Neuronal stem cell (in vitro differentiated cells): ENCODE results near the gene ZDHHC16.

ENCODE experiments used
- DNase-seq: peaks from one replicate; pipeline ENCODE4 v3.0.0-alpha.2; 2013; ENCODE audit warnings: low spot score
- H2AFZ ChIP-seq: one replicate; pipeline ENCODE4 v1.6.1; 2013; ENCODE audit warnings: mild to moderate bottlenecking, low read length, inconsistent platforms
- H2AK5ac ChIP-seq: 2 replicates; pipeline ENCODE4 v1.6.1; 2013; ENCODE audit warnings: low read depth, mild to moderate bottlenecking, inconsistent platforms, low read length, moderate library complexity, mixed read lengths
- H2BK120ac ChIP-seq: 2 replicates; pipeline ENCODE4 v1.6.1; 2013; ENCODE audit warnings: low read depth, mild to moderate bottlenecking, inconsistent platforms, low read length, moderate library complexity, mixed read lengths
- H2BK12ac ChIP-seq: one replicate; pipeline ENCODE4 v1.6.1; 2013; ENCODE audit warnings: low read length, inconsistent platforms
- H2BK15ac ChIP-seq: 2 replicates; pipeline ENCODE4 v1.6.1; 2013; ENCODE audit warnings: mild to moderate bottlenecking, low read length, inconsistent platforms, mixed read lengths
- H2BK5ac ChIP-seq: one replicate; pipeline ENCODE4 v1.6.1; 2013; ENCODE audit warnings: inconsistent platforms, mild to moderate bottlenecking, low read length, moderate library complexity
- H3K14ac ChIP-seq: one replicate; pipeline ENCODE4 v1.6.1; 2013; ENCODE audit warnings: low read length, inconsistent platforms
- H3K18ac ChIP-seq: 2 replicates; pipeline ENCODE4 v1.6.1; 2013; ENCODE audit warnings: low read length, inconsistent platforms
- H3K23ac ChIP-seq: 2 replicates; pipeline ENCODE4 v1.6.1; 2013; ENCODE audit warnings: low read depth, mild to moderate bottlenecking, mixed read lengths, low read length, inconsistent platforms; ENCODE audit not compliant: poor library complexity
- H3K27ac ChIP-seq: replicated peaks from 3 replicates; pipeline ENCODE4 v1.5.1; 2013; ENCODE audit warnings: low read length, inconsistent platforms
- H3K27me3 ChIP-seq, 3 experiments: 2 replicates each; pipeline ENCODE4 v1.6.1; 2013; ENCODE audit warnings: low read length in 3 of 3, mild to moderate bottlenecking in 2 of 3, inconsistent platforms in 1 of 3, low read depth in 1 of 3, mixed read lengths in 1 of 3, moderate library complexity in 1 of 3; ENCODE audit not compliant: control insufficient read depth in 3 of 3, insufficient read depth in 3 of 3
- H3K36me3 ChIP-seq, 2 donors: replicated peaks in 1 of 2; 2 replicates each; pipeline ENCODE4 v1.6.1; 2013; ENCODE audit warnings: low read length in 2 of 2; ENCODE audit not compliant: control insufficient read depth in 2 of 2, insufficient read depth in 2 of 2
- H3K4ac ChIP-seq: 2 replicates; pipeline ENCODE4 v1.6.1; 2013; ENCODE audit warnings: inconsistent platforms, mild to moderate bottlenecking, low read length, moderate library complexity
- H3K4me1 ChIP-seq, 2 donors: 1 replicate in 1 of 2; 2 replicates in 1 of 2; pipeline ENCODE4 v1.6.1; 2013; ENCODE audit warnings: low read length in 2 of 2, low read depth in 1 of 2; ENCODE audit not compliant: control insufficient read depth in 2 of 2, insufficient read depth in 1 of 2
- H3K4me2 ChIP-seq: one replicate; pipeline ENCODE4 v1.6.1; 2013; ENCODE audit warnings: mild to moderate bottlenecking, low read length, inconsistent platforms; ENCODE audit not compliant: insufficient read depth, poor library complexity, severe bottlenecking
- H3K4me3 ChIP-seq, 2 donors: 2 replicates each; pipeline ENCODE4 v1.5.1; 2013; ENCODE audit warnings: low read length in 2 of 2, mild to moderate bottlenecking in 2 of 2, inconsistent platforms in 1 of 2, moderate library complexity in 1 of 2
- H3K79me1 ChIP-seq: one replicate; pipeline ENCODE4 v1.6.1; 2013; ENCODE audit warnings: low read depth, mild to moderate bottlenecking, inconsistent platforms, low read length, moderate library complexity
- H3K9ac ChIP-seq: one replicate; pipeline ENCODE4 v1.6.1; 2013; ENCODE audit warnings: mild to moderate bottlenecking, low read depth, low read length, inconsistent platforms; ENCODE audit not compliant: poor library complexity
- H3K9me3 ChIP-seq, 2 donors: replicated peaks in 1 of 2; 2 replicates each; pipeline versions ENCODE3 to v1.6.1; 2013; ENCODE audit warnings: low read length in 2 of 2, mild to moderate bottlenecking in 2 of 2, inconsistent platforms in 1 of 2, low read depth in 1 of 2, mixed read lengths in 1 of 2, moderate library complexity in 1 of 2; ENCODE audit not compliant: control insufficient read depth in 2 of 2, insufficient read depth in 1 of 2
- H4K8ac ChIP-seq: one replicate; pipeline ENCODE4 v1.6.1; 2013; ENCODE audit warnings: low read depth, mild to moderate bottlenecking, inconsistent platforms, low read length, moderate library complexity
- H4K91ac ChIP-seq: one replicate; pipeline ENCODE4 v1.6.1; 2013; ENCODE audit warnings: low read length, low read depth, mild to moderate bottlenecking, inconsistent platforms; ENCODE audit not compliant: poor library complexity
- WGBS, 2 donors: extraction: QIAGEN DNeasy Blood & Tissue Kit; methylation state at CpG; one replicate each; pipeline ENCODE4 v1.1.7; 2013; ENCODE audit warnings: missing lambda C conversion rate in 2 of 2, mixed read lengths in 1 of 2; ENCODE audit not compliant: insufficient read length in 2 of 2, insufficient replicate concordance in 1 of 2; ENCODE audit errors: extremely low coverage in 2 of 2; 5-methylcytosine and 5-hydroxymethylcytosine counted together

Gene ZDHHC16

DNA sequence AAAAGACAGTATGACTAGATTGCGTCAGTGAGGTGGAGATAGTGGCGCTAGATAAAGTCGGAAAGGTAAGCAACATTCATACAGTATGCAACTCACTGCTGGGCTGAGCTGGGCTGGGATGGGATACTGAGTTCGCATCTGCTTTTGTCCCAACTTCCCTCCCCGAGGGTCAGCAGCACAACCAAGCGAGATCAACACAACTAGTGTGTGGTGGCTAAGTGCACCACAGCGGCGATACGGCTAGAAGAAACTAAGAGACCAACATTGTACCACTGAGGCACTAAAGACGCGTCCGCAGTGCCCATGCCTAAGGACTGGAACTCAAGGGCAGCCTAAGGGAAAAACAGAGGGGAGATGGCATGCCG is 636 bp upstream of the ZDHHC16 start:
- DNase-seq: no peak
- peak overlapping the region; percentile 75 for H3K4me2 ChIP-seq
- peak overlapping the region; percentile 79 for H3K18ac ChIP-seq
- H3K14ac ChIP-seq: no peak overlapping the region
- no peak overlapping the region for H4K91ac ChIP-seq
- WGBS, 2 donors: no CpG with 5 or more reads among the region's 13 CpGs
- peak overlapping the region; percentile 95 for H2AFZ ChIP-seq
- H2AK5ac ChIP-seq: no peak overlapping the region
- no peak overlapping the region for H3K4ac ChIP-seq
- H2BK12ac ChIP-seq: no peak overlapping the region
- no peak overlapping the region for H2BK120ac ChIP-seq
- no peak overlapping the region for H2BK15ac ChIP-seq
- H3K4me1 ChIP-seq: peaks cover 6 to 9% of the 10 kb centered on the region in 2 donors
- no peak overlapping the region for H2BK5ac ChIP-seq
- no peaks in the 10 kb centered on the region for H3K27me3 ChIP-seq
- H3K36me3 ChIP-seq: peaks cover 5 to 38% of the 10 kb centered on the region in 2 donors
- no peak overlapping the region for H4K8ac ChIP-seq
- peak overlapping the region; percentile 93 for H3K9ac ChIP-seq
- H3K4me3 ChIP-seq: peak overlapping the region; percentile 80 to 95
- no peak overlapping the region for H3K27ac ChIP-seq
- H3K79me1 ChIP-seq: peaks cover 7% of the 10 kb centered on the region
- no peaks in the 10 kb centered on the region for H3K9me3 ChIP-seq
- peak overlapping the region; percentile 5 for H3K23ac ChIP-seq

DNA sequence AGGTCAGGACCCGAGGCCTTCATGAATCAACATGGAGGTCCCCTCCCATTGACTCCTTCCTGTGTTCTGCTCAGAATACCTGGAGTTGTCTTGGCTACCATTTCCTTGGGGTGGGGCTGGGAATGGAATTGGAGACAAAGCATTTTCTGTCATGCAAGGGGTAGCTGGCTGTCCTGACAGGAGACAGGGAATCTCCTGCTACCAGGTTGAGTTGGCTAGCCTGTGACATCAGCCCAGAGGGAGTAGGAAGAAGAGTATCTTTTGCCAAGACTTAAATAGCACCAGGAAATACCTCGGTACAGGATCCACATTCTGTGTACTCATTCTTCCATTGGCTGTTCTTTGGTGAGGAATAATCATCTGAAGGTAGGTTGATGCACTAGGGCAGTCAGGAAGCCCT is 4.9 kb downstream of the ZDHHC16 start:
- Histone ChIP-seq H3K9me3 (no peaks in the 10 kb centered on the region), H3K14ac (no peak overlapping the region), H4K8ac (no peak overlapping the region), H3K79me1 (peaks cover 11% of the 10 kb centered on the region), H3K4me2 (no peak overlapping the region), H3K18ac (no peak overlapping the region), H2BK15ac (no peak overlapping the region), H2BK120ac (no peak overlapping the region), H3K23ac (no peak overlapping the region), H3K4me1 (peaks cover 10 to 13% of the 10 kb centered on the region in 2 donors), H2AFZ (no peak overlapping the region), H2BK12ac (no peak overlapping the region), H3K4me3 (no peak overlapping the region), H3K9ac (no peak overlapping the region), H3K4ac (no peak overlapping the region), H2BK5ac (no peak overlapping the region), H4K91ac (no peak overlapping the region), H3K27me3 (no peaks in the 10 kb centered on the region), H3K27ac (no peak overlapping the region), H3K36me3 (peaks cover 26 to 64% of the 10 kb centered on the region in 2 donors), H2AK5ac (no peak overlapping the region)
- WGBS, 2 donors: no CpG with 5 or more reads among the region's 2 CpGs
- DNase-seq: no peak

DNA sequence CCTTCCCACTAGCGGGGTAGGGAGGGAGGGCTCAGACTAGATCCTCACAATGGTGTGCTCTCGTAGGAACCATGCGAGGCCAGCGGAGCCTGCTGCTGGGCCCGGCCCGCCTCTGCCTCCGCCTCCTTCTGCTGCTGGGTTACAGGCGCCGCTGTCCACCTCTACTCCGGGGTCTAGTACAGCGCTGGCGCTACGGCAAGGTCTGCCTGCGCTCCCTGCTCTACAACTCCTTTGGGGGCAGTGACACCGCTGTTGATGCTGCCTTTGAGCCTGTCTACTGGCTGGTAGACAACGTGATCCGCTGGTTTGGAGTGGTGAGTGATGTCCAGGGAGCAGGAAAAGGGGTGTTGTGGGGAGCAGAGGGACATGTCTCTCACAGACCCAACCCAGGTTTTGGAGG is 5.6 kb downstream of the ZDHHC16 start:
- Histone ChIP-seq H3K14ac (no peak overlapping the region), H2BK12ac (no peak overlapping the region), H3K36me3 (peaks cover 27 to 71% of the 10 kb centered on the region in 2 donors), H2AFZ (no peak overlapping the region), H3K4ac (no peak overlapping the region), H3K27ac (no peak overlapping the region), H2BK120ac (no peak overlapping the region), H3K27me3 (no peaks in the 10 kb centered on the region), H2AK5ac (no peak overlapping the region), H2BK15ac (no peak overlapping the region), H4K8ac (no peak overlapping the region), H3K4me1 (peaks cover 10 to 13% of the 10 kb centered on the region in 2 donors), H2BK5ac (peak overlapping the region; percentile 20), H3K18ac (no peak overlapping the region), H3K23ac (no peak overlapping the region), H4K91ac (no peak overlapping the region), H3K9me3 (no peaks in the 10 kb centered on the region), H3K4me2 (no peak overlapping the region), H3K79me1 (peaks cover 11% of the 10 kb centered on the region), H3K4me3 (no peak overlapping the region), H3K9ac (no peak overlapping the region)
- no peak for DNase-seq
- no CpG with 5 or more reads among the region's 17 CpGs for WGBS, 2 donors

DNA sequence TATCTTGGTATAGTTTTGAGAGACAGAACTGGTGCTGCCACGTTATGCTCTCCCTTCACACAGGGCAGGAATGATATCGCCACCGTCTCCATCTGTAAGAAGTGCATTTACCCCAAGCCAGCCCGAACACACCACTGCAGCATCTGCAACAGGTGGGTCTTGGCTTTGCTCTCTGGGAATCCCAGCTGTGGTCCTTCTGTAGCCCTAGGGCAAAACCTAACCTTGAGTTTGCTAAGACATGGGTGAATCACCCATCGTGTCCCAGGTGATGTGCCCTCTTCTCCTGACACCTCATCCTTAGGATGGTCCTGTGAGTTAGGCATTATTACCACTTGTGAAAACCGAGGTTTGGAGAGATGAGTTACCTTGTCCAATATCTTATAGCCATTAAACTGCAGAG is 6.4 kb downstream of the ZDHHC16 start:
- Histone ChIP-seq H2BK5ac (no peak overlapping the region), H3K79me1 (peaks cover 10% of the 10 kb centered on the region), H2AK5ac (no peak overlapping the region), H2BK15ac (no peak overlapping the region), H3K4me2 (no peak overlapping the region), H3K9ac (no peak overlapping the region), H2BK12ac (no peak overlapping the region), H3K4ac (no peak overlapping the region), H3K4me3 (no peak overlapping the region), H3K18ac (no peak overlapping the region), H3K14ac (no peak overlapping the region), H2BK120ac (no peak overlapping the region), H4K8ac (no peak overlapping the region), H3K4me1 (peaks cover 7 to 13% of the 10 kb centered on the region in 2 donors), H2AFZ (no peak overlapping the region), H3K36me3 (peaks cover 34 to 77% of the 10 kb centered on the region in 2 donors), H3K27ac (no peak overlapping the region), H4K91ac (no peak overlapping the region), H3K9me3 (no peaks in the 10 kb centered on the region), H3K27me3 (no peaks in the 10 kb centered on the region), H3K23ac (no peak overlapping the region)
- no CpG with 5 or more reads among the region's 6 CpGs for WGBS, 2 donors
- no peak for DNase-seq
